ENCODE results near the gene UGT1A8.

DNA sequence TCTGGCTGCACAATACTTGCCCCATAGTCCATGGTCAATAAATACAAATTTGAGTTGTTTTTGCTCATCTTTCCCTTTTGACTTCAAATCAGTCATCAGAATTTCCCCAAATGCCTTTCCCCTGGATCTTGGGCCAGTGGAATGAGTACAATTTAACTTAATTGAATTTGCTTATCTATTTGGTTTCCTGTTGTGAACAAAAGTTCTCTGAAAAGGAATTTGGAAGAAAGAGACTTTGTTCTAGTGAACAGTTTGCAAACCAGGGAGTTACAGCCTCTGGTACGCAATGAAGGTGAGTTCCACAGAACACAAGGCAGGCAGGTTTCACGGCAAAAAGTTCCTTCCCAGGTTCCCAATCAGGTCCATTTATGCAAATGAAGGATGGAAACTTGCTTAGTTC lies 141.4 kb downstream of the UGT1A8 start:
- TF ChIP-seq, protein P1, sequence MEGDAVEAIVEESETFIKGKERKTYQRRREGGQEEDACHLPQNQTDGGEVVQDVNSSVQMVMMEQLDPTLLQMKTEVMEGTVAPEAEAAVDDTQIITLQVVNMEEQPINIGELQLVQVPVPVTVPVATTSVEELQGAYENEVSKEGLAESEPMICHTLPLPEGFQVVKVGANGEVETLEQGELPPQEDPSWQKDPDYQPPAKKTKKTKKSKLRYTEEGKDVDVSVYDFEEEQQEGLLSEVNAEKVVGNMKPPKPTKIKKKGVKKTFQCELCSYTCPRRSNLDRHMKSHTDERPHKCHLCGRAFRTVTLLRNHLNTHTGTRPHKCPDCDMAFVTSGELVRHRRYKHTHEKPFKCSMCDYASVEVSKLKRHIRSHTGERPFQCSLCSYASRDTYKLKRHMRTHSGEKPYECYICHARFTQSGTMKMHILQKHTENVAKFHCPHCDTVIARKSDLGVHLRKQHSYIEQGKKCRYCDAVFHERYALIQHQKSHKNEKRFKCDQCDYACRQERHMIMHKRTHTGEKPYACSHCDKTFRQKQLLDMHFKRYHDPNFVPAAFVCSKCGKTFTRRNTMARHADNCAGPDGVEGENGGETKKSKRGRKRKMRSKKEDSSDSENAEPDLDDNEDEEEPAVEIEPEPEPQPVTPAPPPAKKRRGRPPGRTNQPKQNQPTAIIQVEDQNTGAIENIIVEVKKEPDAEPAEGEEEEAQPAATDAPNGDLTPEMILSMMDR (IDR thresholded peaks at IDR 0.05): no peak
- TF ChIP-seq POLR2A (IDR thresholded peaks at IDR 0.05; ENCODE audit: low read depth): no peak

Data from esophagus muscularis mucosa (tissue), 3 donors.